BE2C (cell line): ENCODE measurements around the gene IFT88.

ENCODE experiments used
- DNase-seq: peaks from one replicate; pipeline ENCODE4 v3.0.0-alpha.2; 2020
- H3K27me3 ChIP-seq: fragments of 250-450 bp; sonication (Bioruptor Pico); 2 replicates; pipeline ENCODE4 v1.5.1; 2020; ENCODE audit warnings: mild to moderate bottlenecking
- H3K36me3 ChIP-seq: fragments of 250-450 bp; sonication (Bioruptor Pico); 2 replicates; pipeline ENCODE4 v1.5.1; 2020; ENCODE audit warnings: mild to moderate bottlenecking
- H3K4me1 ChIP-seq: fragments of 250-450 bp; sonication (Bioruptor Pico); 2 replicates; pipeline ENCODE4 v1.5.1; 2020
- H3K4me3 ChIP-seq: 2 replicates; pipeline ENCODE4 v1.5.1; 2011; ENCODE audit warnings: low read depth, low read length
- H3K9me3 ChIP-seq: fragments of 250-450 bp; sonication (Bioruptor Pico); 2 replicates; pipeline ENCODE4 v1.5.1; 2020
- TF ChIP-seq, protein P1 (sequence below): IDR thresholded peaks from 2 replicates; pipeline ENCODE4 v1.5.1; 2012; ENCODE audit warnings: mild to moderate bottlenecking, low read depth, low read length

Gene IFT88

GRCh38 chr13:20706661-20707060 is 139.7 kb downstream of the IFT88 start:
- H3K9me3 ChIP-seq = no peaks in the 10 kb centered on the region
- no peak overlapping the region for H3K4me3 ChIP-seq
- TF ChIP-seq, protein P1, sequence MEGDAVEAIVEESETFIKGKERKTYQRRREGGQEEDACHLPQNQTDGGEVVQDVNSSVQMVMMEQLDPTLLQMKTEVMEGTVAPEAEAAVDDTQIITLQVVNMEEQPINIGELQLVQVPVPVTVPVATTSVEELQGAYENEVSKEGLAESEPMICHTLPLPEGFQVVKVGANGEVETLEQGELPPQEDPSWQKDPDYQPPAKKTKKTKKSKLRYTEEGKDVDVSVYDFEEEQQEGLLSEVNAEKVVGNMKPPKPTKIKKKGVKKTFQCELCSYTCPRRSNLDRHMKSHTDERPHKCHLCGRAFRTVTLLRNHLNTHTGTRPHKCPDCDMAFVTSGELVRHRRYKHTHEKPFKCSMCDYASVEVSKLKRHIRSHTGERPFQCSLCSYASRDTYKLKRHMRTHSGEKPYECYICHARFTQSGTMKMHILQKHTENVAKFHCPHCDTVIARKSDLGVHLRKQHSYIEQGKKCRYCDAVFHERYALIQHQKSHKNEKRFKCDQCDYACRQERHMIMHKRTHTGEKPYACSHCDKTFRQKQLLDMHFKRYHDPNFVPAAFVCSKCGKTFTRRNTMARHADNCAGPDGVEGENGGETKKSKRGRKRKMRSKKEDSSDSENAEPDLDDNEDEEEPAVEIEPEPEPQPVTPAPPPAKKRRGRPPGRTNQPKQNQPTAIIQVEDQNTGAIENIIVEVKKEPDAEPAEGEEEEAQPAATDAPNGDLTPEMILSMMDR = no peak
- DNase-seq = no peak
- no peaks in the 10 kb centered on the region for H3K36me3 ChIP-seq
- peaks cover 4% of the 10 kb centered on the region for H3K27me3 ChIP-seq
- H3K4me1 ChIP-seq = no peaks in the 10 kb centered on the region

- Histone ChIP-seq H3K4me3 (no peak overlapping the region), H3K9me3 (no peaks in the 10 kb centered on the region), H3K36me3 (no peaks in the 10 kb centered on the region), H3K27me3 (no peaks in the 10 kb centered on the region), H3K4me1 (peaks cover 2% of the 10 kb centered on the region; the same call in 1 of the 2 replicates)
- no peak for DNase-seq
- TF ChIP-seq, protein P1 = no peak
Measured at GRCh38 chr13:20708216-20708615, 141.3 kb downstream of the IFT88 start.

DNA sequence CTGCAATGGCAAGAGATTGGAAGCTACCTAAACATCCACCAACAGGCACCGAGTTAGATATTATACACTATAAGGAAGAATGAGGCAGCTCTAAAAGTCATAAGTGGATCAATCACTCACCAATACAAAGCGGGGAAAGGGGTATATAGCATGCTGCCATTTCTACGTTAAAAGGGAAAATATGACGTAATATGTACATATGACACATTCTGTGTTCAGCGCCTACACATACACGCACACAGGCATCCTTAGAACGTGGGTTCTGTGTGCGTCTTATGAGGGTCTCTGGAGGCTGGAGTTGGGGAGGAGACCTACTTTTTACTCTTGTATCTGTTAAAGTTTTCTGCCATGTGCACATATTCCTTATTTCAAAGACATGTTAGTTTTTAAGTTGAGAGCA is 142.4 kb downstream of the IFT88 start:
- Histone ChIP-seq H3K4me1 (peaks cover 2% of the 10 kb centered on the region; the same call in 1 of the 2 replicates), H3K27me3 (no peaks in the 10 kb centered on the region), H3K9me3 (no peaks in the 10 kb centered on the region), H3K4me3 (no peak overlapping the region), H3K36me3 (no peaks in the 10 kb centered on the region)
- no peak for DNase-seq
- TF ChIP-seq, protein P1 = no peak

GRCh38 chr13:20709782-20710181 is 142.8 kb downstream of the IFT88 start:
- H3K9me3 ChIP-seq = no peaks in the 10 kb centered on the region
- peaks cover 2% of the 10 kb centered on the region; the same call in 1 of the 2 replicates for H3K4me1 ChIP-seq
- TF ChIP-seq, protein P1 = no peak
- H3K36me3 ChIP-seq = no peaks in the 10 kb centered on the region
- no peak overlapping the region for H3K4me3 ChIP-seq
- no peak for DNase-seq
- no peaks in the 10 kb centered on the region for H3K27me3 ChIP-seq

DNA sequence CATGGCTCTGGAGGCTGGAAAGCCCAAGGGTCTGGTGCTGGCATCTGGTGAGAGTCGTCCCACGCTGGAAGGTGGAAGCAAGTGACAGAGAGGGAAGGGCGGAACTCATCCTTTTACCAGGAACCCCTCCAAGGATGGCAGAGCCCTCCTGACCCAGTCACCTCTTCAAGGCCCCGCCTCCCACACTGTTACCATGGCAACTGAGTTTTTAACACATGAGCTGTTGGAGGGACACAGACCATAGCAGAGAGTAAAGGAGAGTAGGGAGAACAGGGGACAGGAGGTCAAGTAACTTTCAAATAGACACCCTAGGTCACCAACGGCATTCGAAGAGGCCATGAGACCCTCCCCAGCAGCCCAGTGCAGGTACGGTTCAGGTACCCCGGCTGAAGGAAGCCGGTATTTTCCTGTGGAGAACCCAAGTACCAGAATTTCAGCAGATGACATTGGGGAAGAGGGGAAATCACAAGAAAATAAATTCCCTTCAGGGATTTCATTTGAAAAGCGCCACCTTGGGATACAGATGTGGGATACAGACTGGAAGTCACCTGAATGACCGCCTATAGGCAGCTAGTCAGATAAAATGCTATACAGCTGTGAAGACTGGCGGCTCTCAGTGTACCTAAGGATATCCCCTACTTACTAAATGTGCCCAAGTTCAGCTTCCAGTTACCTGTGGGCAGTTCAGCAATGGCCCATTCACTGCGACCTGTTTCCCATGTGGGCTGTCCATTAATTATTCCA is 144.5 kb downstream of the IFT88 start:
- Histone ChIP-seq H3K9me3 (no peaks in the 10 kb centered on the region), H3K4me3 (no peak overlapping the region), H3K36me3 (no peaks in the 10 kb centered on the region), H3K4me1 (peaks cover 2% of the 10 kb centered on the region; the same call in 1 of the 2 replicates), H3K27me3 (no peaks in the 10 kb centered on the region)
- DNase-seq = no peak
- TF ChIP-seq, protein P1 = no peak

DNA sequence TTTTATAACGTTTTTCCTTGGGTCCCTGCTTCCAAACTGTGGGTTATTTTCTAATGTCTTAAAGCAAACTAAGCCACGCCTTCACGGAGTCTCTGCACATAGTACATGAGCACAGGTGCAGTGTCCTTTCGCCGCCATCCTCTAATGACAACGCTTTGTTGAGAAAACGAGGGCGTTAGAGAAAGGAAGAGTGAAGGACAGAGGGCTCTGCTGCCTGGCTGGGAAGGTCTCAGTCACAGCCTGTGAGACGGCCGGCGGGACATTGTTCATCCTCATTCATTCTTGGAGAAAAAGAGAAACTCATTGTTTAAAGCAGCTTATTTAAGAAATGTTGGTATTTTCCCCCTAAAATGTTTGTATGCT is 146.0 kb downstream of the IFT88 start:
- TF ChIP-seq, protein P1 = no peak
- Histone ChIP-seq H3K4me3 (peak overlapping the region; percentile 13; the same call in 1 of the 2 replicates), H3K9me3 (no peaks in the 10 kb centered on the region), H3K4me1 (peaks cover 2% of the 10 kb centered on the region; the same call in 1 of the 2 replicates), H3K27me3 (no peaks in the 10 kb centered on the region), H3K36me3 (no peaks in the 10 kb centered on the region)
- DNase-seq = no peak
